ENCODE data around the gene DOCK7. TPM values are rescaled to one million over a fixed set of nuclear protein-coding genes. Genes with fewer than 3 reads are reported as not detected.

The DOCK7 gene
- total and polyA plus RNA-seq, 12 donors = 3.5 to 17.1 (median 11.2) TPM

GRCh38 chr1:62406576-62406975 lies 281.6 kb downstream of the DOCK7 start:
- intact Hi-C loops (cut with DNase I) = loop anchor here in 7 of 10 donors (2.0 to 10.0 kb wide), 5 partner anchors 229 to 324 kb away; no protein-coding TSS in a partner anchor
- WGBS, 2 donors = 81 to 91% methylated on average over 3 of the region's 3 CpGs
- ATAC-seq (no peak), DNase-seq (no peak)
- Histone ChIP-seq H3K27me3 (peaks cover 0 to 7% (median 0%) of the 10 kb centered on the region in 7 donors), H3K9me3 (no peaks in the 10 kb centered on the region), H3K36me3 (no peaks in the 10 kb centered on the region), H3K4me1 (no peaks in the 10 kb centered on the region), H3K4me3 (no peak overlapping the region), H3K27ac (no peak overlapping the region)
- TF ChIP-seq CTCF (IDR thresholded peaks at IDR 0.05) = no peak

GRCh38 chr1:62405247-62405646 lies 282.9 kb downstream of the DOCK7 start:
- DNase-seq (no peak), ATAC-seq (no peak)
- intact Hi-C loops (cut with DNase I) = loop anchor here in 5 of 10 donors (5.0 to 10.0 kb wide), 3 partner anchors 228 to 323 kb away; no protein-coding TSS in a partner anchor
- TF ChIP-seq CTCF (IDR thresholded peaks at IDR 0.05) = no peak
- Histone ChIP-seq H3K27me3 (peaks cover 0 to 7% (median 0%) of the 10 kb centered on the region in 7 donors), H3K36me3 (no peaks in the 10 kb centered on the region), H3K9me3 (no peaks in the 10 kb centered on the region), H3K4me1 (no peaks in the 10 kb centered on the region), H3K4me3 (no peak overlapping the region), H3K27ac (no peak overlapping the region)
- WGBS, 2 donors = 97% methylated on average over 2 of the region's 2 CpGs

Other genes starting within 250 kb of the DOCK7 start
- not detected for gene ANGPTL3, start 90.9 kb downstream of the DOCK7 start, total RNA-seq
- gene ANGPTL3, start 90.9 kb downstream of the DOCK7 start, polyA plus RNA-seq = not detected
- gene ATG4C, start 95.7 kb upstream of the DOCK7 start, total RNA-seq = 10 to 100 TPM in 3 of 10 donors, 1 to 10 TPM in 7; 7.2 to 17.9 (median 9.3) TPM
- 1 to 10 TPM; 4.2 to 5.1 TPM for gene ATG4C, start 95.7 kb upstream of the DOCK7 start, polyA plus RNA-seq

Measured in heart right ventricle (tissue), 16 donors.